GM18507 (cell line): ENCODE measurements around the gene ARAP3.
A peak's percentile ranks its signal among the peaks of the same experiment; 100 is the strongest.

Experiments
- DNase-seq: peaks from one replicate; pipeline ENCODE4 v3.0.0; 2011; ENCODE audit warnings: low read depth; ENCODE audit not compliant: insufficient read length; ENCODE audit errors: extremely low spot score
- FAIRE-seq: peaks from 2 replicates; lab custom pipeline; 2011; peaks lifted over from hg19 to GRCh38; lab: Jason Lieb, UNC

Gene ARAP3

DNA sequence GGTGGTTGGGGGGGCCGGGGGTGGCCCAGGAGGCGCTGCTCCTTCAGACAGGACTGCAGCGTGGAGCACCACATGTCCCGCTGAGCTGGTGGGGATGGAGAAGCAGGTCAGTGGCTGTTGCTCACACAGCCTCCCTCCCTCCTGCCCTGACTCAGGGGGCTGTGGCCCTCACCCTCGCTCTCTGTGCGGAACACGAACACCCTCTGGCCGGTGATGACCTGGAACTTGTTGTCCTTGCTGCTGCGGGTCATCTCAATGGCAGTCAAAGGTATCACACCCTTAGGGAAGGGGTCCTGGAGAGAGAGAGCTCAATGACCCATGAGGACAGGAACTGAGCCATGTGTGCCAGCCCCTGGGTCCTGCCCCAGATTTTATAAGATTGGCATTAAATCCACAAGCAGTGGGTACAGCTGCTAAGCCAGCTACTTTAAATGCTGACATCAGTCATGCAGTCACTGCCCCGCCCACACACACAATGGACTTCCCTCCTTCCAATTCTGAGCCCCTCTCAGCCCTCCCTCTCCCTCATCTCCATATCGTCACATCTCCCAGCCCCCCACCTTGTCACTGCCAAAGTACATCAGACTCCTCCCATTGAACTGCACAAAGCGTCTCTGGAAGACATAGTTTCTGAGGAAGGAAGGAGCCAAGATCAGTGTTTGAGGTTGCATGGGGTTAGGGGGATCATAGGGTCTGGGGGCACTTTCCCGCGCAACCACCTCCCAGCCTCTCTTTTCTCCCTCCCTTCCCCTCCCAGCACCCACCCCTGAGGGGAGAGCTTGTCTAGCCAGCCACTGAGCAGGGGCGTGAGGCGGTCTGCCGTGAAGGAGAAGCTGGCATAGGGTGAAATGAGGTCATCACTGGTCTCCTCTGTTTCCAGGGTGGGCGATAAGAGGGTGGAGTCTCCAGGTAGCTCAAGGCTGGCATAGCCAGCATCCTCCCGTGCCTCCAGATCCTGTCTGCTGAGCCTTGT is 8.9 kb downstream of the ARAP3 start:
- DNase-seq, result no peak
- FAIRE-seq, result no peak

DNA sequence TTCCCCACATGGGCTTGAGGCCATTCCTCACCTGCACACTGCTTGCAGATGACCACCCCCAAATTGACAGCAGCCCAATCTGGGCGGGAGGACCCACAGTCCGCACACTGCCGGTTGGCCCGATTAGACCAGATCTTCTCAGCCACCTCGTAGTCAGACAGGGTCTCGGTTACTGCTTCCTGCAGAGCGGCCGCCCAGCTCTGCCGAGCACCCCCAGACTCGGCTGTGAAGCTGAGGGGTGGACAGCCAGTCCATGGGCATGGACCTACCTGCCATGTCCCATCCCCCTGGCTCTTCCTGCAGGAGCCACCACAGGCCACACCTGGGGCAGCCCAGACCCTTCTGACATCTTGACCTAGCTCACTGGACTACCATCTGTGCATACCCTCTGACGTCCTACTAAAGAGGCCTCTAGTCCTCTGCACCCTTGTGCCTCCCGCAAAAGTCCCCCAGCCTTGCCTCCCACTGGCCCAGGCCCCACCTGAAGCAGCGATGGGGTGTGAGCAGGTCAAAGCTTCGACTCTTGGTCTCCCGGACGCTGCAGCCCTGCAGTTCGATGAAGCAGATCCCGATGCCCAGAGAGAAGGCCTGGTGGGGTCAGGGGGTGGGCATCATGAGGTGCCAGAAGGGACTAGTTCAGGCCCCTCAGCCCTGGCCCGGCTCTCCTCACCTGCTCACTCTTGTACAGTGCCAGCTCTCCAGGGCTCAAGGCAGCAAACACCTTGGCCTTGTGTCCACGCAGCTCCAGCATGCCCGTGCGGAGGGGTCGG is 9.8 kb downstream of the ARAP3 start:
- no peak for DNase-seq
- FAIRE-seq, result no peak

DNA sequence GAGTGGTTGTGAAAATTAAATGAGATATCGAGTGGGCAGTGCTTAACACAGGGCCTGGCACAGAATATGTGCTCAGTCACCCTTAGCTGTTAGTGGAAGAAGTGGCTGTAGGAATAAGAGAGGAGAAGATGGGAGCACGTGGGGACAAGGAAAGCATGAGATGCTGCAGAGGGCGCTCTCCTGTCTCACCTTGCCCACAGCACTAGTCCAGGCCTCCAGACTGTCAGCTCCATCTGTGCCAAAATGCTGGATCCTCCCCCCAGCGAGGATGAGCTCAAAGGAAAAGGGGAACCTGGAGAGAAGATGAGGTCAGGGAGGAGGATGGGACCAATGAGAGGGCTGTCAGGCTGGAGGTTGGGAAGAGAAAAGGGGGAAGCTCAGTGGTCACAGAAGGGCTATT is 12.5 kb downstream of the ARAP3 start:
- DNase-seq, result no peak
- no peak for FAIRE-seq

DNA sequence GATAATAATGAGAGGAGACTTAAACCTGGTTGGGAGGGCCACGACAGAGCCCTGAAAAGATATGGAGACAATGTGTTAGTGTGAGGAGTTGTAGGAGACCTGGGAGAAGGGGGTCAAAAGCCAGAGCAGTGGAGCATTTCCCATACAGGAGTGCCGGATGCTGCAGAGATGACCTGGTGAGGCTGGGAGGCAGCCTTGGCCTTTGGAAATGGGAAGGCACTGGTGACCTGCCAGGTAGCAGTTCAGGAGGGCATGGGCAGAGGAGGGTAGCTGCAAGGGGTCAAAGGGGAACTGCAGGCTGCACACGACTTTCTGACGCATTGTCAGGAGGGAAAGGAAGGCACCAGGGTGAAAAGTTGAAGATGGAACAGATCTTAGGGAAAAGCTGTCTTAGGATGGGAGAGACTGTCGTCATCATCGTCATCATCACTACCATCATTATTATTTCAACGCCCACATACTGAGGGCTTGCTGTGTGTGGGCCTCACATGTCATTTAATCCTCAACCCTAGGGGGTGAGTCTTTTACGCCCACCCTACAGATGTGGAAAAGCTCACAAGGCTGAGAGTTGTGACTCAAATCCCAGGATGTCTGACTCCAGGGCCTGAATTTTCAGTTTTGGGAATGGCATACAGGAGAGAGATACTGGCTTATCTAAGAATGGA is 13.3 kb downstream of the ARAP3 start:
- DNase-seq (no peak), FAIRE-seq (no peak)

DNA sequence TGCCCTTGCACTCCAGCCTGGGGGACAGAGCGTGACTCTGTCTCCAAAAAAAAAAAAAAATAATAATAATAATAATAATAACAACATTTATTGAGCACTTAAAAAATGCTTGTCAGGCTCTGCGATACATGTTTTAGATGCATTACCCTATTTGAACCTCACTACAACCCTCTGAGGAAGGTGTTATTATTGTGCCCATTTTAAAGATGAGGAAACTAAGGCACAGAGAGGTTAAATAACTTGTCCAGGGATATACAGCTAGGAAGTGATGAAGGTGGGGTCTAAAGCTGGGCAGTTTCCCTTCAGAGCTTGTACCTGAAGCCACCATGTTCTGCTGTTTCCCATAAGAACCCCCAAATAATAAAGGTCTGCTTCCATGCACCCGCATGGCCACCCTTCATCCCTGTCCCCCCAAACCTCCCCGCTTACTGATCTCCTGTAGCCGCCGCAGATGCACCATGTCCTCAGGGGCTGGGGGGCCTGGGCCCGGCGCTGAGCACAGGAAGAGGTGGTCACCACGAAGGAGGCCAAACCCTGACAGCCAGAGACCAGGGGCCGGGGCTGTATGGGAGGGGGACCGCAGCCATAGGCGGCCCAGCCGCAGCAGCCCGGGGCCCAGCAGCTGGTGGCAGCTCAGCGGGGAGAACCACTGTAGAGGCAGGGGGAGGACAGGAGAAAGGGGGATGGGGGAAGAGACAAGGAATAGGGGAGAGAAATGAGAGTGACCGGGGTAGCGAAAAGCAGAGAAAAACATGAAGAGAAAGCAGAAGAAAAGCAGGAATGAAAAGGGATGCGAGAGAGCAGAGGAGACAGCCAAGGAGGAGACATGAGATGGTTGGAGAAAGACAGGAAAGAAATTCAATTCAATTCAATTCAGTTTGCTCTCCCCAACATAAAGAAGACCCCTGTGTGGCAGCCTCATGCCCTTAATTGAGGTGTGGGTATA is 15.8 kb downstream of the ARAP3 start:
- DNase-seq, result no peak
- no peak for FAIRE-seq

DNA sequence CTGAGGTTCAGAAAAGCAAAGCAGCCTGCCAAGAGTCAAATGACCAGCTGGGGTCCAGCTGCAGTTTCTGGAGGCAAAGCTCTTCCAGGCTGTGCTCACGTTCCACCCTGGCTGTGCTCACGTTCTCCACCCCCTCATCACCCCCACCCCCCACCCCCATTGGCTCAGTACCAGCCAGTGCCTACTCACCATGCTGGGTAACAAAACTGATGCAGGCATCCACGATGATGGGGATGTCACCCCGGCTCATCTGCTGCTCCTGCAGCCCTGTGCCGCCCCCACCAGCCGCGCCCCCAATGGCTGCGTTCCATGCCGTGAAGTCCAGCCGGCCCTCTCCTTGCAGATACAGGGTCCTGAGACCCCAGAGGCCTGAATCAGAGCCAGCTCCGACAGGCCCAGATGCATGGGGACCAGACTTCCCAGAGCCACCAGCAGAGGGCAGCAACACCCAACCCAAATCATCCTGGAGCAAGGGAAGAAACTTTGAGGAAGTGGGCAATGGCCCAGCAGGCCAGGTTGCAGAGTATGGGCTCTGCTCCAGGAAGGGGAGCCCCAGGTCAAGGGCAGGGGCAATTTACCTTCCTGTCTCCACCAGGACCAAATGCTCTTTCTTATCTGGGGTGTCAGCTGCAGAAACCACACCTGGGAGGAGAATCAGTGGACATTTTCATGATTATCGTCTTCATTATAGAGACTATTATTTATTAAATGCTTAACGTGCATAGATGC is 17.1 kb downstream of the ARAP3 start:
- peak; percentile 91 for FAIRE-seq
- DNase-seq, result peak; percentile 71

DNA sequence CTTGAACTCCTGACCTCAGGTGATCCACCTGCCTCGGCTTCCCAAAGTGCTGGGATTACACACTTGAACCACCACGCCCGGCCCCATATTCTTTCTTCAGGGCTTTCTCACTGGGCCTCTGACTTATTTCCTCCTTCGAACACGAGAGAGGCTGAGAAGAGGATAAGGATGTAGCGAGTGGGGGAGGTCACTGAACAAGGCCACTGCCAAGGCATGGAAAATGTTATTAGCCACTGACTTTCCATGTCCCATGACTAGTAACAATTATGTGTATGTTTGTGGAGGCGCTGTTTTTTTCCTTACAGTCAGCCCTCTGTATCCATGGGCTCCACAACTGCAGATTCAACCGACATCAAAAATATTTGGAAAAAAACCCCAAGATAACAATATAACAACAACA is 18.5 kb downstream of the ARAP3 start:
- FAIRE-seq (no peak), DNase-seq (no peak)

DNA sequence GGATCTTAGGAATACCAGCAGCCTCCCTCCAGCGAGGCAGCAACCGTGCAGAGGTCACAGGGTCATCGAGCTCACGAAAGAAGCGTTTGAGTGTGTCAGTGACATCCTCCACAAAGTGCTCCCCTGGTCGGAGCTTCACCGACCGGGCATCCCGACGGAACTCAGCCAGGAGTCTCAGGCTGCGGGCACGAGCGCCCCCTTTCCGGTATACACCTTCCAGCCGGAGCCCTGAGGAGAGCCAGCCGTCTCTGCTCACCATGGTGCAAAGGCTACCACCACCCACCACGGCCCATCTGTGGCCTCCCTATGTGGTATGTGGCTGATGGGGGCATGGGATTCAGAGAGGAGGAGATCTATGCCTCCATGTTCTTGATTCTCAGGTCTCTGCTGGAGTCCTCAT is 20.0 kb downstream of the ARAP3 start:
- FAIRE-seq (no peak), DNase-seq (no peak)

DNA sequence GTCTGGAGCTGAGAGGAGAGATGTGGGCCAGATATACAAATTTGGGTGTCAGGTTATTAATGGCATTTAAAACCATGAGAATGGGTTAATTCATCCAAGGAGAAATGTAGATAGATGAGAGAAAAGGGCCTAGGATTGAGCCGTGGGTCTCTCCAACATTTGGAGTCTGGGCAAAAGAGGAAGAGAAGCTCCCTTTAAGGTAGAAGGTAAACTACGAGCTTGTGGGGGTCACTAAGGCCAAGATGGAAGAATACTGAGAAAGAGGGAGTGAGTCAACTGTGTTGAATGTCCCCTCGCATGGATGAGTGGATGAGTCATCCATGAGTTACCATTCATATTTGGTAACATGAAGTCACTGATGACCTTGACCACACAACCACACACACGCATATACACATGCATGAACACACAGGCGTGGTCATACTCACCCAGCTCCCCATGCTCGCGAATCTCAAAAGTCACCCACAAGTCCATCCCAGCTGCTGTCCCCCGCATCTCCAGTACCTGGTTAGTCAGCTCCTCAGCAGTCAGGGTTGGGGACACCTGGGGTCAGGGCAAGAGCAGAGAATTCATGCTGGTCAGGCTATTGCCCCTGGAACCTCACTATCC is 24.0 kb downstream of the ARAP3 start:
- FAIRE-seq, result no peak
- DNase-seq, result no peak

DNA sequence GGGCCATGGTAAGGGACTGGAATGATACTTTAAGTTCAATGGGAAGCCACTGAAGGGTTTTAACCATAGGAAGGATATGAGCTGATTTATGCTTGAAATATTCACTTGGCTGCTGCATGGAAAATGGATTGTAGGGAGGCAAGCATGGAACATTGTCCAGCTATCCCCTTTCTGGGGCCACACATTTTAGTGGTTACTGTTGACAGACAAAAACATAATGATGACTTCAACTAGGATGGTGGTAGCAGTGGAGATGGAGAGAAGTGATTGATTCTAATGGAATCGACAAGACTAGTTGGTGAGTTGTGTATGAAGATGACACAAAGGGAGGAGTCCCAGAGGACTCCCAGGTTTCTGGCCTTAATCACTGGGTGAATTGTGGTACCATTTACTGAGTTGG is 24.6 kb downstream of the ARAP3 start:
- FAIRE-seq (no peak), DNase-seq (no peak)

DNA sequence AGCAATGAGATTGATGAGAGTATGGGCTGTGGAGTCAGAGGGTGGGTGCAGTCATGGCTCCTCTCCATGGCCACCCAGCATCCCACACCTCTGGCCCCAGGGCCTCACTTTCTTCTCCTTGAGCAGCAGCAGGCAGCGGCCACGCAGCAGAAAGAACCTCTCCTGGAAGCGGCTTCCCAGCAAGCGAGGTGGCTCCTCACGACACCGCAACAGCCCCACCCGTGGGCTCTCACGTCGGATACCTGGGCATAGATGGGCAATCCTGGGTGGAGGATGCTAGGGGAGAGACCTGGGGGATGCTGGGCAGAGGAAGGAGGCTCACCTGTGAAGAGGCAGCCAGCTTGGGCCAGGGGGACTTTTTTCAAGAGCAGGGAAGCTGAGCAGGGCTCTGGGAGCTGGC is 25.6 kb downstream of the ARAP3 start:
- no peak for FAIRE-seq
- DNase-seq, result no peak

DNA sequence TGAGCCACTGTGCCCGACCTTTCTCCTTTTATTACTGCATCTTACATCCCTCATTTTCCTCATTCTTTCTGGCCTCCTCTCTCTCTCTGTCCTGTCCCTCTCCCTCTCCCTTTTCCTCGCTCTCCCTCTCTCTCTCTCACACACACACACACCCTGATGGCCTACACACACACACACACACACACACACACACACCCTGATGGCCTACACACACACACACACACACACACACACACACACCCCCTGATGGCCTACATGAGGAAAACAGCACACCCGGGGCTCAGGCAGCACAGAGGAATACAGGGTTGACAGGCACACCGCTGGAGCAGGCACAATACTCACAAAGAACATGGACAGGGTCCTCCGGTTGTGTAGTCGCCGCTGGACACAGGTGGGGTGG is 27.0 kb downstream of the ARAP3 start:
- DNase-seq (no peak), FAIRE-seq (no peak)

DNA sequence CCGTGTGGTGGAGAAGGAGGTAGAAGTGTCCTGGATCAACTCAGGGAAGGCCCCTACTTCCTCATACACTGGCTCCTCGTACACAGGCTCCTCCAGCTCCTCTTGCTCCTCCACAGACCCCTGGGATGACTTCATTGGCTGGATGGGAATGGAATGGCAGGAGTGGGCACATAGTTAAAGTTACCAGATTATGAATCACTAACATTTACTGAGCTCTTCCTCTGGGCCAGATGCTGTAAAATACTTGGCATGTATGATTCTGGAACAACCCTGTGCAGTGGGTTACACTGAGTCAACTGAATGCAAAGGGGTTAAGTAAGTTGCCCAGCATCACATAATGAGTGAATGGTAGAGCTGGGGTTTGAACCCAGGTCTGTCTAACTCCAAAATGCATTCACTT is 27.7 kb downstream of the ARAP3 start:
- FAIRE-seq, result no peak
- DNase-seq, result no peak

DNA sequence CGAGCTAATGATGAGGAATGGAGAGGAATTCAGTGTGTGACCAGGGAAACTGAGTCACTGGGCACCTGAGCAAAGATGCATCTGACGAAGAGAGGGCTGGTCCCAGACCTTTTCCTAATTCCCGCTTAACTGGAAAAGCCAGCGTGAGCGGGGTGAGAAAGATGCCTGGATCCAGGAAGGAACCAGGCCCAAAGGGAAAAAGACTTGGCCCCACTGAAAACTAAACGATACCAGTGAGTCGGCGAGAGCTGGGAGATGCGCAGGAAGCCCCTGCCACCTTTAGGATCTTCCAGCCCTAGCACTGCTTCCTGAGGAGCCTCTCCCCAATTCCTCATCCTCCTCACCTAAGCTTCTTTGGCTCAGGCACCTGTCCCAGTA is 30.3 kb downstream of the ARAP3 start:
- no peak for DNase-seq
- FAIRE-seq, result no peak

DNA sequence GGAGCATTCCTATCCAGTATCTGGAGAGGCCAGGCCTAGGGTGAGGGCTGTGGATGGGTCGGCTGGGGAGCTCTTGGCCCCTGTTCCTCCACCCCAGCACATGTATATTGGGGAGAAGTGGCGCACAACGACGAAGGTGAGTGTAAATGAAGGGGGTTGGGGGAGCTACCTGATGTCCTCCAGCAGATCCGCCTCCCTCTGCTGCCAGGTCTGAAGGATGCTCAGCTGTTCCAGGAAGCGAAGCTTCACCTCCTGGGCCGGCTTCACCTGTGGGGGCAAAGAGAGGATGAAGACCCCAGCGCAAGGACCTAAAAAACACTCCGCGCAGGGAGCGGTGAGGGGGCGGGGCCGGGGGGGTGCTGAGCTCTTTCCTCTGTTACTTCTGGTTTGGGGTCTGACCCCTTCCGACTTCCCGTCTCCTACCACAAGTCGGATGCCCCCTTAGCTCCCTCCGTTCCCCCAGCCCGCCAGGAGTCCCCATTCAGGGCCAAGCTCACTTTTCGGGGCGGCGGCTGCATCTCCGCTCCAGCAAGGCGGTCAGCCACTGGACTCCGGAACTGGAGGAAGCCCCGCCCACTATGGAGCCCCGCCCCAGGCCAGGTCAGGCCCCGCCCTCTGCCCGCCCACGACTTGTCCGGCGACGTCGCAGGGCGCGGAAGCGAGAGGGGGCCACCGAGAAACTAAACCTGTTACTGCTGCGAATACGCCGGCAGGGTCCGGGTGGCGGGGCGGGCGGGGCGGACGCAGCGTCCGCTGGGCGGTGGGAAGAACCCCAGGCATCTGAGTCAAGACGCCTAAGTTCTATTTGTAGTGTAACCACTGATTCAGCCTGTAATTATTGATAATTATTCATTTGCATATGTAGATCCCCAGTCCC is 30.9 kb downstream of the ARAP3 start, which contains the start of gene FCHSD1:
Gene FCHSD1, minus strand, starts transcription at position 568 of the 877 bp plus-strand sequence. Its CDS starts 50 bp downstream, at position 518.
- DNase-seq (peak; percentile 99), FAIRE-seq (peak; percentile 84)

DNA sequence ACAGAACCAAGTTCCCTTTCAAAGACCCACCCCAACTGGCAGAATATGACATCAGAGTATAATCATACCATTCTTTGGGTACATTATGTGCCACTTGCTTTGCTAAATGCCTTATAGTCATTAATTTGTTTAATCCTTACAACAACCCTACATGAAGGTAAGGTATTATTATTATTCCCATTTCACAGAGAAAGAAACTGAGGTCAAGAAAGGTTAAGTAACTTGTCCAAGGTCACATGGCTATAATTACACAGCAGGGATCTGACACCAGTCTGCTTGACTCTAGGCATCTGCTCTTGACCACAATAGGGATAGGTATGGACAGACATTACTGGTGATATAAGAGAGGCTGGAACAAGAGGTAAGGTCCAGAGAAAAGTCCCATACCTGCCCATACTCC is 32.1 kb downstream of the ARAP3 start:
- FAIRE-seq (no peak), DNase-seq (no peak)

DNA sequence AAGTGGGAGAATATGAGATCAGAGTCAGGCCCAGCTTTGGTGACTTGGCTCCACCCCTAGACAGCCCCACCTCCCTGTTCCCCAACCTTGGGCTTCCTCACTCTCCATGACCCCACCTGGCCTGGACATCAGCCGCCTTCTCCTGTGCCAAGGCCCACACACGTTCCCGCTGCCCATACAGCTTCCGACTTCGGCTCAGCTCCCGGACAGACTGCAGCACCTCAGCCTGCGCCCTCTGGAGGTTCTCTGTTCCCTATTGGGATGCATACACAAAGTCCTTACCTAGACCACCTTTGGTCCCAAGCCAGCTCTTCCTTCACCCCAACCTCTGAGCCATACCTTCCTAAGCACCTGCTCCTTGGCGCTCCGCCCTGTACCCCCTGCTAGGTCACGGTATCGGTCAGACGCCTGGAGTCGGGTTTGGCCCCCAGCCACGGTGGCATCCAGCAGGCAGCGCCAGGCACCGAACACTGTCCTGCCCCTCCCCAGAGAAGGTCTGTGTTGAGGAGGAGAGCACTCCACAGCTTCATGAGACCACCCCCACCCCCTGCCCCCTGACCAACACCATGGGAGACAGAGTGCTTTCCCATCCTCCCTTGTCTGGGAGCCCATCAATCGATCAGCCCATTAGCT is 32.9 kb downstream of the ARAP3 start:
- DNase-seq (no peak), FAIRE-seq (no peak)
